Fibroblast of the aortic adventitia (primary cell): ENCODE data around the gene ASB13. TPM values are rescaled to one million over a fixed set of nuclear protein-coding genes. Genes with fewer than 3 reads are reported as not detected.

Experiments
- DNase-seq: peaks from one replicate; pipeline ENCODE4 v3.0.0-alpha.2; 2010; ENCODE audit warnings: low read depth
- H3K4me3 ChIP-seq: 2 replicates; pipeline ENCODE4 v1.5.1; 2011; ENCODE audit warnings: low read depth, mild to moderate bottlenecking, control low read depth, low read length, moderate library complexity
- CTCF ChIP-seq: IDR thresholded peaks from 2 replicates; pipeline ENCODE4 v1.5.1; 2011; ENCODE audit warnings: mild to moderate bottlenecking, low read length, control low read depth, inconsistent platforms; ENCODE audit not compliant: insufficient read depth
- total RNA-seq: library from RNA; depleted of rRNA; stranded (reverse); fragments of >200 nt; gene quantifications from 2 replicates; pipeline ENCODE4 v1.2.3, GENCODE V29; 2012; ENCODE audit warnings: low replicate concordance

Gene ASB13
- total RNA-seq, 1 donor = 8.4 TPM

- H3K4me3 ChIP-seq = no peak overlapping the region
- no peak for DNase-seq
- TF ChIP-seq CTCF = no peak
Measured at GRCh38 chr10:5656737-5657579, 9.4 kb downstream of the ASB13 start.

GRCh38 chr10:5655121-5655520, 11.3 kb downstream of the ASB13 start:
- TF ChIP-seq CTCF = no peak
- no peak for DNase-seq
- no peak overlapping the region for H3K4me3 ChIP-seq

GRCh38 chr10:5654218-5654755, 12.1 kb downstream of the ASB13 start:
- DNase-seq = no peak
- H3K4me3 ChIP-seq = no peak overlapping the region
- no peak for TF ChIP-seq CTCF

GRCh38 chr10:5652746-5653145, 13.6 kb downstream of the ASB13 start:
- TF ChIP-seq CTCF = no peak
- no peak overlapping the region for H3K4me3 ChIP-seq
- no peak for DNase-seq

- no peak for DNase-seq
- TF ChIP-seq CTCF = no peak
- no peak overlapping the region for H3K4me3 ChIP-seq
Measured at GRCh38 chr10:5651388-5651764, 15.0 kb downstream of the ASB13 start.

- no peak for TF ChIP-seq CTCF
- DNase-seq = no peak
Measured at GRCh38 chr10:5650664-5651387, 15.6 kb downstream of the ASB13 start.

More at GRCh38 chr10:5650664-5651387, 15.6 kb downstream of the ASB13 start:
- H3K4me3 ChIP-seq = no peak overlapping the region
